HEK293 (cell line): ENCODE results near the gene FAM118B.

Source experiments
- CTCF ChIA-PET: fragments of 350-600 bp; formaldehyde crosslinking; extraction: SDS; loops from one replicate; lab custom pipeline; 2021; ENCODE audit warnings: antibody characterized with exemption; lab: Yijun Ruan, JAX
- POLR2A ChIA-PET: fragments of 300-600 bp; formaldehyde crosslinking; extraction: SDS; loops from one replicate; lab custom pipeline; 2020; ENCODE audit warnings: antibody characterized with exemption, inconsistent platforms; lab: Yijun Ruan, JAX
- H3K27ac ChIP-seq: fragments of 200-500 bp; sonication (Bioruptor generic); 2 replicates; pipeline ENCODE4 v1.5.1; 2014; ENCODE audit warnings: low read depth, low read length, control low read depth, inconsistent platforms; ENCODE audit errors: extremely low read depth
- H3K36me3 ChIP-seq, 2 experiments: fragments of 200-500 bp in 1 of 2; sonication (Bioruptor generic) in 1 of 2; 1 replicate in 1 of 2; 2 replicates in 1 of 2; pipeline ENCODE4 v1.5.1; 2014 to 2017; ENCODE audit warnings: inconsistent platforms in 2 of 2, low read length in 2 of 2; ENCODE audit not compliant: control insufficient read depth in 2 of 2, insufficient read depth in 1 of 2
- H3K4me1 ChIP-seq: fragments of 200-500 bp; sonication (Bioruptor generic); 2 replicates; pipeline ENCODE4 v1.5.1; 2014; ENCODE audit warnings: mild to moderate bottlenecking, low read length, inconsistent platforms; ENCODE audit not compliant: control insufficient read depth, insufficient read depth
- H3K4me3 ChIP-seq: 2 replicates; pipeline ENCODE4 v1.5.1; 2011; ENCODE audit warnings: low read depth, mild to moderate bottlenecking, control low read depth, low read length, moderate library complexity
- H3K9me3 ChIP-seq: fragments of 200-500 bp; sonication (Bioruptor generic); 2 replicates; pipeline ENCODE4 v1.5.1; 2014; ENCODE audit warnings: low read depth, low read length, inconsistent platforms; ENCODE audit not compliant: control insufficient read depth, insufficient read depth
- OVOL3 ChIP-seq: fragments of 450-650 bp; formaldehyde crosslinking; IDR thresholded peaks from 2 replicates; pipeline ENCODE4 v1.5.1; 2016; ENCODE audit warnings: missing biosample characterization, missing genetic modification characterization
- PRDM10 ChIP-seq: fragments of 450-650 bp; formaldehyde crosslinking; IDR thresholded peaks from 2 replicates; pipeline ENCODE4 v1.5.1; 2016; ENCODE audit warnings: missing biosample characterization, missing genetic modification characterization
- PRDM6 ChIP-seq: fragments of 450-650 bp; formaldehyde crosslinking; IDR thresholded peaks from 2 replicates; pipeline ENCODE4 v1.5.1; 2017; ENCODE audit warnings: missing biosample characterization, missing genetic modification characterization
- YY1 ChIP-seq: fragments of 450-650 bp; formaldehyde crosslinking; IDR thresholded peaks from 2 replicates; pipeline ENCODE4 v1.5.1; 2018; ENCODE audit warnings: missing biosample characterization, missing genetic modification characterization
- ZNF133 ChIP-seq: fragments of 450-650 bp; formaldehyde crosslinking; IDR thresholded peaks from 2 replicates; pipeline ENCODE4 v1.5.1; 2016; ENCODE audit warnings: missing biosample characterization, missing genetic modification characterization
- ZNF155 ChIP-seq: fragments of 450-650 bp; formaldehyde crosslinking; IDR thresholded peaks from 2 replicates; pipeline ENCODE4 v1.5.1; 2016; ENCODE audit warnings: missing biosample characterization, missing genetic modification characterization
- ZNF16 ChIP-seq: fragments of 450-650 bp; formaldehyde crosslinking; IDR thresholded peaks from 2 replicates; pipeline ENCODE4 v1.5.1; 2016; ENCODE audit warnings: low read depth, missing biosample characterization, missing genetic modification characterization
- ZNF18 ChIP-seq: fragments of 450-650 bp; formaldehyde crosslinking; IDR thresholded peaks from 2 replicates; pipeline ENCODE4 v1.5.1; 2016; ENCODE audit warnings: missing biosample characterization, missing genetic modification characterization
- ZNF292 ChIP-seq: fragments of 450-650 bp; formaldehyde crosslinking; IDR thresholded peaks from 2 replicates; pipeline ENCODE4 v1.5.1; 2016; ENCODE audit warnings: low read depth, missing biosample characterization, missing genetic modification characterization, borderline replicate concordance
- ZNF366 ChIP-seq: fragments of 450-650 bp; formaldehyde crosslinking; conservative IDR thresholded peaks from 2 replicates; pipeline ENCODE4 v1.5.1; 2016; ENCODE audit warnings: missing biosample characterization, missing genetic modification characterization
- ZNF398 ChIP-seq: fragments of 450-650 bp; formaldehyde crosslinking; IDR thresholded peaks from 2 replicates; pipeline ENCODE4 v1.5.1; 2017; ENCODE audit warnings: missing biosample characterization, missing genetic modification characterization
- ZNF529 ChIP-seq: fragments of 450-650 bp; formaldehyde crosslinking; IDR thresholded peaks from 2 replicates; pipeline ENCODE4 v1.5.1; 2017; ENCODE audit warnings: missing genetic modification characterization, missing biosample characterization; ENCODE audit not compliant: insufficient replicate concordance
- ZNF571 ChIP-seq: fragments of 450-650 bp; formaldehyde crosslinking; IDR thresholded peaks from 2 replicates; pipeline ENCODE4 v1.5.0; 2017; ENCODE audit warnings: missing biosample characterization, missing genetic modification characterization
- ZNF580 ChIP-seq: fragments of 450-650 bp; formaldehyde crosslinking; IDR thresholded peaks from 2 replicates; pipeline ENCODE4 v1.5.1; 2016; ENCODE audit warnings: missing biosample characterization, missing genetic modification characterization
- ZNF629 ChIP-seq: fragments of 450-650 bp; formaldehyde crosslinking; IDR thresholded peaks from 2 replicates; pipeline ENCODE4 v1.5.1; 2017; ENCODE audit warnings: missing biosample characterization, missing genetic modification characterization
- ZNF670 ChIP-seq: fragments of 450-650 bp; formaldehyde crosslinking; IDR thresholded peaks from 2 replicates; pipeline ENCODE4 v1.5.1; 2016; ENCODE audit warnings: missing biosample characterization, missing genetic modification characterization, low read depth
- ZNF701 ChIP-seq: fragments of 450-650 bp; formaldehyde crosslinking; IDR thresholded peaks from 2 replicates; pipeline ENCODE4 v1.5.1; 2016; ENCODE audit warnings: missing biosample characterization, missing genetic modification characterization
- ZNF792 ChIP-seq: fragments of 450-650 bp; formaldehyde crosslinking; IDR thresholded peaks from 2 replicates; pipeline ENCODE4 v1.5.1; 2016; ENCODE audit warnings: missing biosample characterization, missing genetic modification characterization
- ZXDB ChIP-seq: fragments of 450-650 bp; formaldehyde crosslinking; IDR thresholded peaks from 2 replicates; pipeline ENCODE4 v1.5.1; 2016; ENCODE audit warnings: missing biosample characterization, missing genetic modification characterization

FAM118B gene

GRCh38 chr11:126262216-126262615, 50.6 kb downstream of the FAM118B start:
- TF ChIP-seq ZNF366 (tag by site-specific recombination) (no peak), ZNF133 (tag by site-specific recombination) (no peak), ZXDB (tag by site-specific recombination) (no peak), ZNF792 (tag by site-specific recombination) (no peak), YY1 (tag by site-specific recombination) (no peak), PRDM6 (tag by site-specific recombination) (no peak), ZNF571 (tag by site-specific recombination) (no peak), ZNF670 (tag by site-specific recombination) (no peak), PRDM10 (tag by site-specific recombination) (no peak), ZNF16 (tag by site-specific recombination) (no peak), ZNF629 (no peak), ZNF18 (tag by site-specific recombination) (no peak)
- POLR2A ChIA-PET = interaction anchor here (0.8 to 1.5 kb wide), 2 partner anchors 15 to 51 kb away, joined by 4 read pairs; partner anchors contain the start of genes FAM118B and RPUSD4
- CTCF ChIA-PET = interaction anchor here (0.6 kb wide), 1 partner anchor 440 kb away, joined by 3 read pairs; no protein-coding TSS in a partner anchor
- H3K4me1 ChIP-seq = no peaks in the 10 kb centered on the region
- H3K27ac ChIP-seq = no peak overlapping the region
- H3K9me3 ChIP-seq = no peaks in the 10 kb centered on the region
- no peak overlapping the region for H3K4me3 ChIP-seq
- peaks cover 9 to 83% of the 10 kb centered on the region in 2 experiments; a peak in 2 of 3 replicates for H3K36me3 ChIP-seq

GRCh38 chr11:126263489-126263888, 51.9 kb downstream of the FAM118B start:
- Histone ChIP-seq H3K4me1 (no peaks in the 10 kb centered on the region), H3K27ac (no peak overlapping the region), H3K36me3 (peaks cover 9 to 78% of the 10 kb centered on the region in 2 experiments; a peak in 2 of 3 replicates), H3K4me3 (no peak overlapping the region), H3K9me3 (no peaks in the 10 kb centered on the region)
- POLR2A ChIA-PET = no interaction called here
- TF ChIP-seq YY1 (tag by site-specific recombination) (no peak), ZNF398 (tag by site-specific recombination) (no peak), OVOL3 (tag by site-specific recombination) (no peak), ZNF292 (tag by site-specific recombination) (no peak), ZNF701 (tag by site-specific recombination) (no peak), ZNF155 (tag by site-specific recombination) (no peak), ZNF580 (tag by site-specific recombination) (no peak), ZNF529 (no peak)
- CTCF ChIA-PET = interaction anchor here (0.7 kb wide), 1 partner anchor 822 kb away, joined by 3 read pairs; no protein-coding TSS in a partner anchor
